Mesenchymal stem cell (in vitro differentiated cells and primary cell): ENCODE data around the gene FOXQ1.
A peak's percentile ranks its signal among the peaks of the same experiment; 100 is the strongest.

ENCODE experiments used
- DNase-seq: peaks from one replicate; pipeline ENCODE4 v3.0.0-alpha.2; 2013
- H2AFZ ChIP-seq: one replicate; pipeline ENCODE4 v1.6.1; 2013; ENCODE audit warnings: low read depth, mild to moderate bottlenecking, control low read depth, inconsistent platforms, low read length, moderate library complexity
- H2AK5ac ChIP-seq: 2 replicates; pipeline ENCODE4 v1.6.1; 2013; ENCODE audit warnings: low read length, moderate library complexity, mild to moderate bottlenecking, inconsistent platforms; ENCODE audit not compliant: severe bottlenecking
- H2BK120ac ChIP-seq: one replicate; pipeline ENCODE4 v1.6.1; 2013; ENCODE audit warnings: low read depth, mild to moderate bottlenecking, inconsistent platforms, low read length, moderate library complexity
- H2BK12ac ChIP-seq, 2 experiments: one replicate each; pipeline ENCODE4 v1.6.1; 2013; ENCODE audit warnings: inconsistent platforms in 2 of 2, low read length in 2 of 2, mild to moderate bottlenecking in 2 of 2, moderate library complexity in 2 of 2, control low read depth in 1 of 2
- H2BK15ac ChIP-seq: one replicate; pipeline ENCODE4 v1.6.1; 2013; ENCODE audit warnings: mild to moderate bottlenecking, low read depth, inconsistent platforms; ENCODE audit not compliant: poor library complexity, severe bottlenecking
- H2BK5ac ChIP-seq: 2 replicates; pipeline ENCODE4 v1.6.1; 2013; ENCODE audit warnings: low read depth, mild to moderate bottlenecking, low read length, control low read depth, inconsistent platforms; ENCODE audit not compliant: poor library complexity, severe bottlenecking
- H3K14ac ChIP-seq, 2 experiments: one replicate each; pipeline ENCODE4 v1.6.1; 2013; ENCODE audit warnings: inconsistent platforms in 2 of 2, low read length in 2 of 2, control low read depth in 1 of 2, mild to moderate bottlenecking in 1 of 2, moderate library complexity in 1 of 2
- H3K18ac ChIP-seq, 2 experiments: one replicate each; pipeline ENCODE4 v1.6.1; 2013; ENCODE audit warnings: inconsistent platforms in 2 of 2, low read length in 2 of 2, control low read depth in 1 of 2, low read depth in 1 of 2, mild to moderate bottlenecking in 1 of 2
- H3K23ac ChIP-seq, 2 experiments: one replicate each; pipeline ENCODE4 v1.6.1; 2013; ENCODE audit warnings: inconsistent platforms in 2 of 2, low read length in 2 of 2, mild to moderate bottlenecking in 2 of 2, moderate library complexity in 2 of 2, control low read depth in 1 of 2
- H3K27ac ChIP-seq: 2 replicates; pipeline ENCODE4 v1.5.1; 2013; ENCODE audit warnings: mild to moderate bottlenecking, moderate library complexity, low read length, control low read depth, inconsistent platforms; ENCODE audit not compliant: poor library complexity, severe bottlenecking
- H3K27me3 ChIP-seq, 2 experiments: 2 replicates each; pipeline versions ENCODE4 v1.6.1 to v1.7.0; 2013; ENCODE audit warnings: low read length in 2 of 2, mild to moderate bottlenecking in 2 of 2, moderate library complexity in 2 of 2, control low read depth in 1 of 2, inconsistent platforms in 1 of 2; ENCODE audit not compliant: control insufficient read depth in 1 of 2, insufficient read depth in 1 of 2
- H3K36me3 ChIP-seq, 2 experiments: 2 replicates each; pipeline versions ENCODE4 v1.6.1 to v1.7.0; 2013; ENCODE audit warnings: low read length in 2 of 2, control low read depth in 1 of 2, inconsistent platforms in 1 of 2, low read depth in 1 of 2, mild to moderate bottlenecking in 1 of 2; ENCODE audit not compliant: insufficient read depth in 2 of 2, control insufficient read depth in 1 of 2
- H3K4ac ChIP-seq, 2 experiments: one replicate each; pipeline ENCODE4 v1.6.1; 2013; ENCODE audit warnings: inconsistent platforms in 2 of 2, low read length in 2 of 2, mild to moderate bottlenecking in 2 of 2, moderate library complexity in 2 of 2, control low read depth in 1 of 2, low read depth in 1 of 2
- H3K4me1 ChIP-seq: 2 replicates; pipeline ENCODE4 v1.6.1; 2013; ENCODE audit warnings: low read depth, low read length, control low read depth; ENCODE audit not compliant: control insufficient read depth, insufficient read depth
- H3K4me2 ChIP-seq: 2 replicates; pipeline ENCODE4 v1.6.1; 2013; ENCODE audit warnings: low read length, mild to moderate bottlenecking, inconsistent platforms; ENCODE audit not compliant: poor library complexity, severe bottlenecking
- H3K4me3 ChIP-seq, 2 experiments: 2 replicates each; pipeline versions ENCODE4 v1.5.1 to v1.7.0; 2013; ENCODE audit warnings: low read length in 2 of 2, mild to moderate bottlenecking in 2 of 2, control low read depth in 1 of 2, low read depth in 1 of 2; ENCODE audit not compliant: insufficient read depth in 1 of 2
- H3K79me1 ChIP-seq: replicated peaks from 2 replicates; pipeline ENCODE4 v1.6.1; 2013; ENCODE audit warnings: mild to moderate bottlenecking, control low read depth, low read length, inconsistent platforms; ENCODE audit not compliant: poor library complexity, severe bottlenecking
- H3K9ac ChIP-seq: 2 replicates; pipeline ENCODE4 v1.7.0; 2013; ENCODE audit warnings: mild to moderate bottlenecking, low read length, moderate library complexity
- H3K9me3 ChIP-seq: 2 replicates; pipeline ENCODE4 v1.7.0; 2013; ENCODE audit warnings: mild to moderate bottlenecking, low read length; ENCODE audit not compliant: control insufficient read depth
- H4K8ac ChIP-seq: one replicate; pipeline ENCODE4 v1.6.1; 2013; ENCODE audit warnings: inconsistent platforms, mild to moderate bottlenecking, low read length, moderate library complexity
- H4K91ac ChIP-seq: one replicate; pipeline ENCODE4 v1.6.1; 2013; ENCODE audit warnings: mild to moderate bottlenecking, low read length, inconsistent platforms
- WGBS: methylation state at CpG from one replicate; pipeline ENCODE4 v1.1.7; 2013; ENCODE audit warnings: mixed read lengths; 5-methylcytosine and 5-hydroxymethylcytosine counted together

The FOXQ1 gene

GRCh38 chr6:1329708-1330107 lies 17.8 kb downstream of the FOXQ1 start:
- H3K4me2 ChIP-seq: no peak overlapping the region
- H3K4me1 ChIP-seq: peaks cover 2% of the 10 kb centered on the region
- H3K79me1 ChIP-seq: no peaks in the 10 kb centered on the region
- H3K4ac ChIP-seq: no peak overlapping the region
- no peak overlapping the region for H3K14ac ChIP-seq
- no peak overlapping the region for H2BK15ac ChIP-seq
- no peak overlapping the region for H2BK12ac ChIP-seq
- no peak overlapping the region for H3K18ac ChIP-seq
- H2AFZ ChIP-seq: no peak overlapping the region
- H3K27ac ChIP-seq: no peak overlapping the region
- H2AK5ac ChIP-seq: no peak overlapping the region
- no peak overlapping the region for H3K4me3 ChIP-seq
- H3K36me3 ChIP-seq: no peaks in the 10 kb centered on the region
- no peak overlapping the region for H4K8ac ChIP-seq
- no peak overlapping the region for H2BK5ac ChIP-seq
- peaks cover 6% of the 10 kb centered on the region for H3K9me3 ChIP-seq
- no peak for DNase-seq
- peaks cover 0 to 11% of the 10 kb centered on the region in 2 experiments for H3K27me3 ChIP-seq
- no peak overlapping the region for H3K23ac ChIP-seq
- no peak overlapping the region for H3K9ac ChIP-seq
- no peak overlapping the region for H2BK120ac ChIP-seq
- no peak overlapping the region for H4K91ac ChIP-seq

GRCh38 chr6:1334684-1335083 lies 22.8 kb downstream of the FOXQ1 start:
- H3K9me3 ChIP-seq: peaks cover under 1% of the 10 kb centered on the region
- H3K4ac ChIP-seq: no peak overlapping the region
- H3K23ac ChIP-seq: no peak overlapping the region
- no peak overlapping the region for H2AK5ac ChIP-seq
- no peaks in the 10 kb centered on the region for H3K27me3 ChIP-seq
- H3K36me3 ChIP-seq: no peaks in the 10 kb centered on the region
- H3K4me1 ChIP-seq: peaks cover 9% of the 10 kb centered on the region
- H3K14ac ChIP-seq: no peak overlapping the region
- H3K79me1 ChIP-seq: no peaks in the 10 kb centered on the region
- 34% methylated on average over 10 of the region's 11 CpGs for WGBS
- no peak overlapping the region for H4K8ac ChIP-seq
- no peak overlapping the region for H2BK15ac ChIP-seq
- H2BK5ac ChIP-seq: no peak overlapping the region
- no peak for DNase-seq
- peak overlapping the region in 1 of 2 experiments; percentile 21 for H3K4me3 ChIP-seq
- no peak overlapping the region for H3K27ac ChIP-seq
- H3K4me2 ChIP-seq: no peak overlapping the region
- H2AFZ ChIP-seq: no peak overlapping the region
- no peak overlapping the region for H3K18ac ChIP-seq
- H3K9ac ChIP-seq: peak overlapping the region; percentile 35
- H2BK12ac ChIP-seq: peak overlapping the region in 1 of 2 experiments; percentile 54
- H4K91ac ChIP-seq: no peak overlapping the region
- H2BK120ac ChIP-seq: no peak overlapping the region

- Histone ChIP-seq H4K91ac (no peak overlapping the region), H2BK15ac (no peak overlapping the region), H2BK120ac (no peak overlapping the region), H4K8ac (peak overlapping the region; percentile 82), H3K27ac (peak overlapping the region; percentile 74), H2AK5ac (no peak overlapping the region), H3K36me3 (no peaks in the 10 kb centered on the region), H3K23ac (no peak overlapping the region), H3K18ac (no peak overlapping the region), H2BK5ac (no peak overlapping the region), H3K27me3 (no peaks in the 10 kb centered on the region), H3K9ac (peak overlapping the region; percentile 35), H3K79me1 (no peaks in the 10 kb centered on the region), H3K4me1 (peaks cover 9% of the 10 kb centered on the region), H3K4me3 (no peak overlapping the region), H3K14ac (no peak overlapping the region), H2BK12ac (no peak overlapping the region), H3K4me2 (peak overlapping the region; percentile 63), H3K4ac (no peak overlapping the region), H2AFZ (no peak overlapping the region), H3K9me3 (no peaks in the 10 kb centered on the region)
- 22% methylated on average over 14 of the region's 14 CpGs for WGBS
- peak; percentile 83 for DNase-seq
Measured at GRCh38 chr6:1335367-1336037, 23.6 kb downstream of the FOXQ1 start.

GRCh38 chr6:1336246-1336843 lies 24.4 kb downstream of the FOXQ1 start:
- Histone ChIP-seq H3K4ac (no peak overlapping the region), H3K9ac (no peak overlapping the region), H2BK15ac (no peak overlapping the region), H3K9me3 (no peaks in the 10 kb centered on the region), H4K91ac (no peak overlapping the region), H3K18ac (no peak overlapping the region), H3K4me3 (no peak overlapping the region), H2BK12ac (peak overlapping the region in 1 of 2 experiments; percentile 73), H4K8ac (no peak overlapping the region), H2AFZ (no peak overlapping the region), H3K27ac (no peak overlapping the region), H3K14ac (no peak overlapping the region), H3K79me1 (no peaks in the 10 kb centered on the region), H3K23ac (no peak overlapping the region), H3K27me3 (no peaks in the 10 kb centered on the region), H3K4me1 (peaks cover 9% of the 10 kb centered on the region), H2AK5ac (peak overlapping the region; percentile 29), H2BK5ac (no peak overlapping the region), H2BK120ac (no peak overlapping the region), H3K4me2 (no peak overlapping the region), H3K36me3 (no peaks in the 10 kb centered on the region)
- DNase-seq: no peak
- WGBS: 96% methylated on average over 5 of the region's 5 CpGs
